ENCODE data around the gene IFNA21. TPM values are rescaled to one million over a fixed set of nuclear protein-coding genes. Genes with fewer than 3 reads are reported as not detected.

Gene IFNA21
- total RNA-seq, 2 experiments from 2014 or later: not detected

DNA sequence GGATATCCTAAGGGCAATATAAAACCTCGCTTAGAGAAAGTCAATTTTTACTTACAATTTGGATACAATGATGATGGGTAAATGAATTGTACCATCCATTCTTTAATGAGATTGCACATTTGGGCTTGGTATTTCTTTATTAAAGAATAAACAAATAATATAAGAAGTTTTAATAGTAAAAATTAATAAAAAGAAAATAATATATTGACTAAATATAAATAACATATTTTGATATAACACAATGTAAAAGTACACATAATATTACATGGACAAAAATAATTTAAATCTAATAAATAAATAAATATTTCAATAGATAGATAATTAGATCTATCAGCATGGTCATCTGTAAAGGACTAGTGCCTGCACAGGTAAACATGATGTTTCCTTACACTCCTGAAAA is 944 bp downstream of the IFNA21 start:
- Histone ChIP-seq H3K27me3 (ENCODE audit: control insufficient read depth in 1 of 2, insufficient read depth in 2 of 2, low read length in 2 of 2) (no peaks in the 10 kb centered on the region), H3K27ac (ENCODE audit: low read depth in 1 of 2, low read length in 2 of 2) (no peak overlapping the region), H3K4me1 (ENCODE audit: insufficient read depth, low read length) (no peaks in the 10 kb centered on the region), H3K9me3 (ENCODE audit: control insufficient read depth in 1 of 2, insufficient read depth in 1 of 2, low read length in 2 of 2) (no peaks in the 10 kb centered on the region), H3K36me3 (ENCODE audit: insufficient read depth, low read length) (no peaks in the 10 kb centered on the region), H3K4me3 (ENCODE audit: low read length) (no peak overlapping the region)
- Mint-ChIP-seq H3K27me3 (peaks cover 6% of the 10 kb centered on the region), H3K9me3 (no peaks in the 10 kb centered on the region), H3K4me1 (ENCODE audit: low read depth) (peaks cover 29% of the 10 kb centered on the region), H3K36me3 (ENCODE audit: low read depth) (no peaks in the 10 kb centered on the region), H3K4me3 (no peak overlapping the region), H3K27ac (no peak overlapping the region)
- ATAC-seq (ENCODE audit: poor library complexity) (no peak), DNase-seq (no peak)
- TF ChIP-seq, protein P1, sequence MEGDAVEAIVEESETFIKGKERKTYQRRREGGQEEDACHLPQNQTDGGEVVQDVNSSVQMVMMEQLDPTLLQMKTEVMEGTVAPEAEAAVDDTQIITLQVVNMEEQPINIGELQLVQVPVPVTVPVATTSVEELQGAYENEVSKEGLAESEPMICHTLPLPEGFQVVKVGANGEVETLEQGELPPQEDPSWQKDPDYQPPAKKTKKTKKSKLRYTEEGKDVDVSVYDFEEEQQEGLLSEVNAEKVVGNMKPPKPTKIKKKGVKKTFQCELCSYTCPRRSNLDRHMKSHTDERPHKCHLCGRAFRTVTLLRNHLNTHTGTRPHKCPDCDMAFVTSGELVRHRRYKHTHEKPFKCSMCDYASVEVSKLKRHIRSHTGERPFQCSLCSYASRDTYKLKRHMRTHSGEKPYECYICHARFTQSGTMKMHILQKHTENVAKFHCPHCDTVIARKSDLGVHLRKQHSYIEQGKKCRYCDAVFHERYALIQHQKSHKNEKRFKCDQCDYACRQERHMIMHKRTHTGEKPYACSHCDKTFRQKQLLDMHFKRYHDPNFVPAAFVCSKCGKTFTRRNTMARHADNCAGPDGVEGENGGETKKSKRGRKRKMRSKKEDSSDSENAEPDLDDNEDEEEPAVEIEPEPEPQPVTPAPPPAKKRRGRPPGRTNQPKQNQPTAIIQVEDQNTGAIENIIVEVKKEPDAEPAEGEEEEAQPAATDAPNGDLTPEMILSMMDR (IDR thresholded peaks at IDR 0.05): no peak
- intact Hi-C loops (cut with DNase I, micrococcal nuclease): no loop called here
- ChIA-PET CTCF (no interaction called here), POLR2A (no interaction called here)

DNA sequence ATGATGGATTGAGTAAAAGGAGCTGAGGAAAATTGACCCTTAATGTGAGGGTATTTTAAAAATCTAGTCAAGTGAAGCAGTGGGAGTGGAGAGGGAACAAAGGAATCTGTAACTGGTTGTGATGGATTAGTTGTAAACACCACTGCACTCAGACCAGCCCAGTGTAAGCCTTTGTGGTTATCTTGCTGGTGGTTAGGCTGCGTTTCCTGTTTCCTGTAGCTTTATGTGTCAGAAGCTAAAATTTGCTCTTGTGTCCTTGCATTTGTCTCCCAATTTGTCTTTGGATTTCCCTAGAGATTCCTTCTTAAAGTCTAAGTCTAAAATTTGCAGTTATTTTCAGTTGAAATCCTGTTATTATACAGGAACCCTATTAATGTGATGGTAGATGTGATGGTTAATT is 6.3 kb downstream of the IFNA21 start:
- peaks cover 45% of the 10 kb centered on the region for H3K4me1 Mint-ChIP-seq (ENCODE audit: low read depth)
- H3K4me1 ChIP-seq (ENCODE audit: insufficient read depth, low read length): no peaks in the 10 kb centered on the region
- no peaks in the 10 kb centered on the region for H3K27me3 ChIP-seq (ENCODE audit: control insufficient read depth in 1 of 2, insufficient read depth in 2 of 2, low read length in 2 of 2)
- H3K27ac Mint-ChIP-seq: no peak overlapping the region
- TF ChIP-seq, protein P1 (IDR thresholded peaks at IDR 0.05): no peak
- ChIA-PET POLR2A (no interaction called here), CTCF (no interaction called here)
- ATAC-seq (ENCODE audit: poor library complexity): no peak
- H3K27me3 Mint-ChIP-seq: no peaks in the 10 kb centered on the region
- peak overlapping the region; percentile 50 for H3K4me3 Mint-ChIP-seq
- no peak overlapping the region for H3K27ac ChIP-seq (ENCODE audit: low read depth in 1 of 2, low read length in 2 of 2)
- no peaks in the 10 kb centered on the region for H3K36me3 Mint-ChIP-seq (ENCODE audit: low read depth)
- H3K9me3 ChIP-seq (ENCODE audit: control insufficient read depth in 1 of 2, insufficient read depth in 1 of 2, low read length in 2 of 2): no peaks in the 10 kb centered on the region
- H3K9me3 Mint-ChIP-seq: no peaks in the 10 kb centered on the region
- no peak overlapping the region for H3K4me3 ChIP-seq (ENCODE audit: low read length)
- DNase-seq: peak in 6 of 14 experiments; percentile 5 to 81 (median 38)
- H3K36me3 ChIP-seq (ENCODE audit: insufficient read depth, low read length): no peaks in the 10 kb centered on the region
- intact Hi-C loops (cut with DNase I, micrococcal nuclease): no loop called here

DNA sequence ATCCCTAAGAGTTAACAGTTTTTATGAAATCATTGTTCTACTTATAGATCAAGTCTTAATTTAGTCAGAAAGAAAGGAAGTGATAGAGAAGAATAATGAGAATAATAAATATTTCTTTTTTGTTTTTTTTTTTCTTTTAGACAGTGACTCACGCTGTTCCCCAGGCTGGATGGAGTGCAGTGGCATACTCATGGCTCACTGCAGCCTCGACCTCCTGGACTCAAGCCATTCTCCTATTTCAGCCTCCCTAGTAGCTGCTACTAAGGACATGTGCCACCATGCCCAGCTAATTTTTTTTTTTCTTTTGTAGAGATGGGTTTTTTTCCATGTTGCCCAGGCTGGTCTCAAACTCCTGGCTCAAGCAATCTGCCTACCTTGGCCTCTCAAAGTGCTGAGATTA is 11.0 kb downstream of the IFNA21 start:
- no peaks in the 10 kb centered on the region for H3K36me3 ChIP-seq (ENCODE audit: insufficient read depth, low read length)
- DNase-seq (no peak), ATAC-seq (ENCODE audit: poor library complexity) (no peak)
- ChIA-PET CTCF (no interaction called here), POLR2A (no interaction called here)
- Mint-ChIP-seq H3K9me3 (no peaks in the 10 kb centered on the region), H3K4me3 (no peak overlapping the region), H3K4me1 (ENCODE audit: low read depth) (peaks cover 15% of the 10 kb centered on the region), H3K27ac (no peak overlapping the region), H3K27me3 (no peaks in the 10 kb centered on the region), H3K36me3 (ENCODE audit: low read depth) (no peaks in the 10 kb centered on the region)
- H3K27ac ChIP-seq (ENCODE audit: low read depth in 1 of 2, low read length in 2 of 2): no peak overlapping the region
- H3K4me3 ChIP-seq (ENCODE audit: low read length): no peak overlapping the region
- no peaks in the 10 kb centered on the region for H3K4me1 ChIP-seq (ENCODE audit: insufficient read depth, low read length)
- no peaks in the 10 kb centered on the region for H3K27me3 ChIP-seq (ENCODE audit: control insufficient read depth in 1 of 2, insufficient read depth in 2 of 2, low read length in 2 of 2)
- TF ChIP-seq, protein P1 (IDR thresholded peaks at IDR 0.05): no peak
- intact Hi-C loops (cut with DNase I, micrococcal nuclease): no loop called here
- H3K9me3 ChIP-seq (ENCODE audit: control insufficient read depth in 1 of 2, insufficient read depth in 1 of 2, low read length in 2 of 2): no peaks in the 10 kb centered on the region

Measured in CD4-positive, alpha-beta T cell (primary cell).